LNCAP (cell line): ENCODE data around the gene SERPINI1.

Experiments
- TF ChIP-seq, protein P1 (sequence below): fragments of 450-650 bp; IDR thresholded peaks from 2 replicates; pipeline ENCODE4 v1.5.1; 2017; ENCODE audit warnings: mild to moderate bottlenecking

SERPINI1 gene

GRCh38 chr3:167728176-167728575 is 7.3 kb upstream of the SERPINI1 start:
- TF ChIP-seq, protein P1, sequence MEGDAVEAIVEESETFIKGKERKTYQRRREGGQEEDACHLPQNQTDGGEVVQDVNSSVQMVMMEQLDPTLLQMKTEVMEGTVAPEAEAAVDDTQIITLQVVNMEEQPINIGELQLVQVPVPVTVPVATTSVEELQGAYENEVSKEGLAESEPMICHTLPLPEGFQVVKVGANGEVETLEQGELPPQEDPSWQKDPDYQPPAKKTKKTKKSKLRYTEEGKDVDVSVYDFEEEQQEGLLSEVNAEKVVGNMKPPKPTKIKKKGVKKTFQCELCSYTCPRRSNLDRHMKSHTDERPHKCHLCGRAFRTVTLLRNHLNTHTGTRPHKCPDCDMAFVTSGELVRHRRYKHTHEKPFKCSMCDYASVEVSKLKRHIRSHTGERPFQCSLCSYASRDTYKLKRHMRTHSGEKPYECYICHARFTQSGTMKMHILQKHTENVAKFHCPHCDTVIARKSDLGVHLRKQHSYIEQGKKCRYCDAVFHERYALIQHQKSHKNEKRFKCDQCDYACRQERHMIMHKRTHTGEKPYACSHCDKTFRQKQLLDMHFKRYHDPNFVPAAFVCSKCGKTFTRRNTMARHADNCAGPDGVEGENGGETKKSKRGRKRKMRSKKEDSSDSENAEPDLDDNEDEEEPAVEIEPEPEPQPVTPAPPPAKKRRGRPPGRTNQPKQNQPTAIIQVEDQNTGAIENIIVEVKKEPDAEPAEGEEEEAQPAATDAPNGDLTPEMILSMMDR = no peak

GRCh38 chr3:167728632-167729323 is 6.7 kb upstream of the SERPINI1 start:
- TF ChIP-seq, protein P1 = no peak

- TF ChIP-seq, protein P1 = no peak
Observed at GRCh38 chr3:167729591-167729990, 5.9 kb upstream of the SERPINI1 start.

DNA sequence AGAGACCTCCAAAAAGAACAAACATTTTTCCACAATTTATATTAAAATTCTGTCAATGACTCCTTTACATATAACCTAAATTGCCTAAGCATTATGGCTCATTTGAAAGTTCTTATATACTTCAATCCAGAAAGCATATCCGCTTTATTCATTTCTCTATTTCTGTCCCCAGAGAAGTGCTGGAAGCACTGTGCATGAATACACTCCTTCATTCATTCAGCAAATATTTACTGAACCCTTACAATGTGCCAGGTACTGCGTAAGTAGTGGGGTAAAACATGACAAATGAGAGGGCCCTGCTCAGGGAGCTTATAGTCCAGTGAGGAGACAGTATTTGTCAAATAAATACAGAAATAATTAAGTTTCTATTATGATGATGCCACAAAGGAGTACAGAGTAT is 4.1 kb upstream of the SERPINI1 start:
- TF ChIP-seq, protein P1 = no peak

- TF ChIP-seq, protein P1 = no peak
Observed at GRCh38 chr3:167732313-167733065, 3.0 kb upstream of the SERPINI1 start.

DNA sequence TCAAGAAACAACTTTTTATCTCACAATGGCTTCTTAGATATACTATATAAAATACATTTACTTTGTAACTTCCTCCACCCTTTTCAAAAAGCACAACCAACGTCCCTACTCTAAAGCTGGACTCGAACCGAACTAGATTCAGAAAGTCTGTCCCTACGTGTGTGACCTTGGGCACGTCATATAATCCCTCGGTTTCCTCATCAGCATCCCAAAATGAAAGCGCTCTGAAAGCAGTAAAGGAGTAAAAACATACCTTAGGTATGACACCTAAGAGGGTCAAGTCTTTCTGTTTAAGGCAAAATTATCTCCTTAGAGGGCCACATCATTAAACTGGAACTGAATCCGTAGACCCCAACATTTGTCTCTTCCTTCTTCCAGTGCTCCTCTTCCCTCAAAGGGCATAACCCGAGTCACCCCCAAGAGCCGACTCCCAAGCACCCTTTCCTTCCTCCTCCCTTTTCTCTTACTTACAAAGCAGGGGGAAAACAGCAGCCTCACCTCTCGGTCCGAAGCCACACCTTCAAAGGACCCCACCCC is 1.5 kb upstream of the SERPINI1 start:
- TF ChIP-seq, protein P1 = no peak

GRCh38 chr3:167734498-167735232 is 856 bp upstream of the SERPINI1 start, which contains the start of gene PDCD10:
Gene PDCD10 (minus strand): TSS chr3:167734892. CDS start chr3:167720157, 14,735 bp downstream.
- TF ChIP-seq, protein P1 = no peak
